Measurements from ENCODE around the gene ZNF511. TPM values are rescaled to one million over a fixed set of nuclear protein-coding genes. Genes with fewer than 3 reads are reported as not detected.

ZNF511 gene
- total and polyA plus RNA-seq, 2 donors (not counting 1 experiment from before 2014, with no cell fraction given): 30.7 to 45.1 TPM

DNA sequence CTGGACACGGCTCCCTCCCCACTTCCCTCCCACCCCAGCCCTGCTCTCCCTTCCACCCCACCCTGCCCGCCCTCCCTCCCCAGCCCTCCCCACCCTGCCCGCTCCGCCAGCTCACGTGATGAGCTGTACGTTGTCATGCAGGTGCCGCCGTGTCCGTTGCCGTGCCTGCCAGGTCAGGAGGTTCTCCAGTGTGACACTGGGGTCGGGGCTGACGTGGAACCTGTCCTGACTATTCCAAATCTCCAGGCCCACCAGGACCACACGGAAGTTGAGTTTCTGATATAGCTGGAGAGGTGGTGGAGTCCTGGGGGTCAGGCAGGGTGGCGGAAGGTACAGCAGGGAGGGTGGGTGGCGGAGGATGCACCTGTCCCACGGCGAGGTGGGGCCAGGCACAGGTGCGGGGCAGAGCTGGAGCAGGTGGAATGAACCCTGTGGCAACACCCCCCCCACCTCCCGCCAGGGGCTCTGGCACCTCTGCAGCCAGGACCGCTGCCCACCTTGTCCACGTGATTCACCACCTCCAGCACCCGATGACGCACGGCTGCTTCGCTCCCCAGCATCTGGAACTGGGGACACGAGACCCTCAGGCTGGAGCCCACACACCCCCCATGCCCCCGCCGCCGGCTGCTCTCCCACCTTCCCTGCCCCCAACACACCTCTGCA, 36.3 kb upstream of the ZNF511 start:
- intact Hi-C loops (cut with micrococcal nuclease): loop anchor here (10.0 kb wide), 1 partner anchor 128 kb away; no protein-coding TSS in a partner anchor

DNA sequence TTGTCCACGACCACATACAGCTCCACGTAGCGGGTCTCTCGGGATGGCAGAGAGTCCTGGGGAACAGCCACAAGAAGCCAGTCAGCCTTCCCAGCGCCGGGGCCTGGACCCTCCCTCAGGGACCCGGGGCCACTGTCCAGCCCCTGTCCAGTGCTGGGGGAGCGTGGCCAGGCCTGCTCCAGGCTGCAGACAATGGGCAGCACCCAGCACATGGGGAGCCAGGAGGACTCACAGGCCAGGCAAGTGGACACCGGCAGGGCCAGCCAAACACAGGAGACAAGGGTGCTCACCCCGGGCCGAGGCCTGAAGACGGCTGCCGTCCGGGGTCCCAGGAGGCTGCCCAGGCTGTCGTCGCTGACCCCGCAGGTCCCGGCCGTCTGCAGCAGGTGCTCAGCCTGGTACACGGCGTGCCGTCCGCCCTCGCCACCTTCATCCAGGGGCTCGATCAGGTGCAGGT, 35.7 kb upstream of the ZNF511 start:
- no peak for ATAC-seq (ENCODE audit: low read depth)
- intact Hi-C loops (cut with micrococcal nuclease): loop anchor here (10.0 kb wide), 1 partner anchor 128 kb away; no protein-coding TSS in a partner anchor
- Histone ChIP-seq H3K4me1 (ENCODE audit: control insufficient read depth in 2 of 2, insufficient read depth in 2 of 2, low read length in 2 of 2) (peaks cover 25 to 44% of the 10 kb centered on the region in 2 donors), H3K9ac (ENCODE audit: low read length) (no peak overlapping the region), H2AFZ (ENCODE audit: insufficient read depth, low read depth, low read length, poor library complexity, severe bottlenecking) (no peak overlapping the region), H3K36me3 (replicated peaks in 1 of 2; ENCODE audit: control extremely low read depth in 1 of 2, control insufficient read depth in 1 of 2, extremely low read depth in 1 of 2, insufficient read depth in 2 of 2, low read length in 1 of 2) (peaks cover 0 to 59% of the 10 kb centered on the region in 2 experiments), H3K27me3 (replicated peaks in 1 of 4; ENCODE audit: control extremely low read depth in 1 of 4, control insufficient read depth in 3 of 4, insufficient read depth in 4 of 4, low read length in 3 of 4) (no peaks in the 10 kb centered on the region), H3K4me2 (replicated peaks; ENCODE audit: low read depth, low read length, poor library complexity, severe bottlenecking) (no peak overlapping the region), H3K79me2 (ENCODE audit: control insufficient read depth, insufficient read depth, low read length) (peaks cover 12% of the 10 kb centered on the region), H3K27ac (ENCODE audit: low read length in 2 of 2) (no peak overlapping the region), H4K20me1 (ENCODE audit: control insufficient read depth, insufficient read depth, low read length, poor library complexity, severe bottlenecking) (peaks cover 36% of the 10 kb centered on the region), H3K9me3 (ENCODE audit: control extremely low read depth in 1 of 3, control insufficient read depth in 2 of 3, insufficient read depth in 1 of 3, low read length in 2 of 3) (no peaks in the 10 kb centered on the region), H3K4me3 (ENCODE audit: control extremely low read depth in 1 of 5, extremely low read depth in 1 of 5, insufficient read depth in 1 of 5, low read depth in 2 of 5, low read length in 4 of 5) (no peak overlapping the region)
- WGBS (ENCODE audit: insufficient coverage): 98% methylated on average over 25 of the region's 25 CpGs
- no peak overlapping the region for H3K4me3 Mint-ChIP-seq
- no peak overlapping the region for H3K27ac Mint-ChIP-seq
- H3K4me1 Mint-ChIP-seq: peaks cover 23% of the 10 kb centered on the region
- no peak for DNase-seq
- no peaks in the 10 kb centered on the region for H3K27me3 Mint-ChIP-seq
- no peak for TF ChIP-seq EZH2 (IDR thresholded peaks at IDR 0.05; ENCODE audit: borderline replicate concordance, insufficient read depth, low read depth, low read length, poor library complexity, severe bottlenecking)
- TF ChIP-seq, protein P1, sequence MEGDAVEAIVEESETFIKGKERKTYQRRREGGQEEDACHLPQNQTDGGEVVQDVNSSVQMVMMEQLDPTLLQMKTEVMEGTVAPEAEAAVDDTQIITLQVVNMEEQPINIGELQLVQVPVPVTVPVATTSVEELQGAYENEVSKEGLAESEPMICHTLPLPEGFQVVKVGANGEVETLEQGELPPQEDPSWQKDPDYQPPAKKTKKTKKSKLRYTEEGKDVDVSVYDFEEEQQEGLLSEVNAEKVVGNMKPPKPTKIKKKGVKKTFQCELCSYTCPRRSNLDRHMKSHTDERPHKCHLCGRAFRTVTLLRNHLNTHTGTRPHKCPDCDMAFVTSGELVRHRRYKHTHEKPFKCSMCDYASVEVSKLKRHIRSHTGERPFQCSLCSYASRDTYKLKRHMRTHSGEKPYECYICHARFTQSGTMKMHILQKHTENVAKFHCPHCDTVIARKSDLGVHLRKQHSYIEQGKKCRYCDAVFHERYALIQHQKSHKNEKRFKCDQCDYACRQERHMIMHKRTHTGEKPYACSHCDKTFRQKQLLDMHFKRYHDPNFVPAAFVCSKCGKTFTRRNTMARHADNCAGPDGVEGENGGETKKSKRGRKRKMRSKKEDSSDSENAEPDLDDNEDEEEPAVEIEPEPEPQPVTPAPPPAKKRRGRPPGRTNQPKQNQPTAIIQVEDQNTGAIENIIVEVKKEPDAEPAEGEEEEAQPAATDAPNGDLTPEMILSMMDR (IDR thresholded peaks at IDR 0.05): no peak
- H3K9me3 Mint-ChIP-seq (ENCODE audit: insufficient read depth): no peaks in the 10 kb centered on the region
- ChIA-PET CTCF (no interaction called here), POLR2A (no interaction called here)

More for the DNA sequence above, 36.3 kb upstream of the ZNF511 start:
- no peak overlapping the region for H3K27ac ChIP-seq (ENCODE audit: low read length in 2 of 2)
- H2AFZ ChIP-seq (ENCODE audit: insufficient read depth, low read depth, low read length, poor library complexity, severe bottlenecking): no peak overlapping the region
- ChIA-PET CTCF (no interaction called here), POLR2A (no interaction called here)
- no peak for TF ChIP-seq EZH2 (IDR thresholded peaks at IDR 0.05; ENCODE audit: borderline replicate concordance, insufficient read depth, low read depth, low read length, poor library complexity, severe bottlenecking)
- TF ChIP-seq, protein P1 (IDR thresholded peaks at IDR 0.05): no peak
- no peaks in the 10 kb centered on the region for H3K27me3 ChIP-seq (replicated peaks in 1 of 4; ENCODE audit: control extremely low read depth in 1 of 4, control insufficient read depth in 3 of 4, insufficient read depth in 4 of 4, low read length in 3 of 4)
- no peak overlapping the region for H3K4me3 ChIP-seq (ENCODE audit: control extremely low read depth in 1 of 5, extremely low read depth in 1 of 5, insufficient read depth in 1 of 5, low read depth in 2 of 5, low read length in 4 of 5)
- Mint-ChIP-seq H3K9me3 (ENCODE audit: insufficient read depth) (no peaks in the 10 kb centered on the region), H3K27me3 (no peaks in the 10 kb centered on the region), H3K4me1 (peaks cover 17% of the 10 kb centered on the region), H3K27ac (no peak overlapping the region), H3K4me3 (no peak overlapping the region)
- 80% methylated on average over 23 of the region's 29 CpGs for WGBS (ENCODE audit: insufficient coverage)
- ATAC-seq (ENCODE audit: low read depth) (no peak), DNase-seq (no peak)
- no peaks in the 10 kb centered on the region for H3K9me3 ChIP-seq (ENCODE audit: control extremely low read depth in 1 of 3, control insufficient read depth in 2 of 3, insufficient read depth in 1 of 3, low read length in 2 of 3)
- H3K4me2 ChIP-seq (replicated peaks; ENCODE audit: low read depth, low read length, poor library complexity, severe bottlenecking): no peak overlapping the region
- H3K4me1 ChIP-seq (ENCODE audit: control insufficient read depth in 2 of 2, insufficient read depth in 2 of 2, low read length in 2 of 2): peaks cover 20 to 38% of the 10 kb centered on the region in 2 donors
- H3K79me2 ChIP-seq (ENCODE audit: control insufficient read depth, insufficient read depth, low read length): peaks cover 12% of the 10 kb centered on the region
- peaks cover 36% of the 10 kb centered on the region for H4K20me1 ChIP-seq (ENCODE audit: control insufficient read depth, insufficient read depth, low read length, poor library complexity, severe bottlenecking)
- no peak overlapping the region for H3K9ac ChIP-seq (ENCODE audit: low read length)
- peaks cover 0 to 61% of the 10 kb centered on the region in 2 experiments for H3K36me3 ChIP-seq (replicated peaks in 1 of 2; ENCODE audit: control extremely low read depth in 1 of 2, control insufficient read depth in 1 of 2, extremely low read depth in 1 of 2, insufficient read depth in 2 of 2, low read length in 1 of 2)
